Activated gamma-delta T cell treated with Interleukin-2 at 50 U/mL for 16 hours (primary cell): ENCODE results near the gene GLMN.
"Not testable (repeated sequence)": the region's sequence is repeated elsewhere in the genome, so short reads cannot be mapped to it uniquely, and the experiment has no call there.

Experiments used
- DNase-seq: peaks from one replicate; pipeline ENCODE4 v3.0.0-alpha.2; 2020

GLMN gene

DNA sequence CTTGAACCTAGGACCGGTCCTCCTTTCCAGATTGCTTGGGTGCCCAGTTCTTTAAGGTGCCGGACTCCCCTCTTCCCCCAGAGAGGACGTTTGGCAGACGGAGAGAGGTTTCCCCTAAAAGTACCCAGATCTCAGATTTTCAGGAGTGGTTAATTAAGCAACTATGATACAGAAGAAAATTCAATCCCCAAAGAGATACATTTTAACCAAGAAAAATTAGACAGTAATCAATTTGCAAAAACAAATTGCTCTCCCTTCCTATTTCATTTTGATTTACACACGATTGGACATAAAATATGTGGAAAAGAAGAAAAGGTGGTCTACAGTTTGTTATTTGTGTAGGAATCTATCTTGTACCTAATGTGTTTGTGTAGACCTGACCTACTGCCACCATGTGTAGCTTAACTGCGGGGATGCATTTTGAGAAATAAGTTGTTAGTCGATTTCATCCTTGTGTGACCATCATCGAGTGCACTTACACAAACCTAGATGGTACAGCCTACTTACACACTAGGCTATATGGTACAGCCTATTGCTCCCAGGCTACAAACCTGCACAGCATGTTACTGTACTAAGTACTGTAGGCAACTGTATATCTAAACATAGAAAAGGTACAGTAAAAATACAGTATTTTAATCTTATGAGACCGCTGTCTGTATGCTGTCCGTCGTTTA is 827 bp upstream of the GLMN start:
- no peak for DNase-seq

GRCh38 chr1:92298213-92298572 is 594 bp downstream of the GLMN start:
- DNase-seq, result no peak

DNA sequence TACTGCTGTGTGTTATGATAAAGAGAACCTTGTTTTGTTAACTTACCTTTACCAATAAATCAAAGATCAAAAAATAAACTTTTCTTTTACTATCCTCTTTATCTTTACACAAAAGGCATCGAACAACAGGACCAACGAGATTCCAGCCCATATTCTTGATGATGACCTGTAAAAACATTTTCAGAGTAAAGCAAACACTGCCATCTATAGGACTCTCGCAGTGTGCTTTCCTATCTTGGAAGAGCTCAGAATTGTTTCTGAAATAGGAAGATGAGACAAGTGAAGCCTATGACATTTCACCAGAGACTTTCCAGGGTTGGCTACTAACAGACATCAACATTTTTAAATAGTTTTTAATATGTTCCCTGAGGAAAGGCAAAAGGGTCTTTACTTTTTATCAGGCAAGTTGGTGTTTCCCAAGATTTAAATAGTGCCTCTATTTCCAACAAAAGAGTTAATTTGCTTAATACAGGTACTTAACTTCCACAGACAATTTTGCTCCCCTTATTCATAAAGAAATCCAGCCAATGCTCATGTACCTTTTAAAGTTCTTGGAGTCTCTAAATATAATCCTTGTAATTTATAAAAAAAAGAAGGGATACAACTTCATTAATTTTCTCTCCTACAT is 7.3 kb downstream of the GLMN start:
- no peak for DNase-seq

- not testable (repeated sequence) for DNase-seq
Measured at GRCh38 chr1:92281411-92281810, 17.4 kb downstream of the GLMN start.

DNA sequence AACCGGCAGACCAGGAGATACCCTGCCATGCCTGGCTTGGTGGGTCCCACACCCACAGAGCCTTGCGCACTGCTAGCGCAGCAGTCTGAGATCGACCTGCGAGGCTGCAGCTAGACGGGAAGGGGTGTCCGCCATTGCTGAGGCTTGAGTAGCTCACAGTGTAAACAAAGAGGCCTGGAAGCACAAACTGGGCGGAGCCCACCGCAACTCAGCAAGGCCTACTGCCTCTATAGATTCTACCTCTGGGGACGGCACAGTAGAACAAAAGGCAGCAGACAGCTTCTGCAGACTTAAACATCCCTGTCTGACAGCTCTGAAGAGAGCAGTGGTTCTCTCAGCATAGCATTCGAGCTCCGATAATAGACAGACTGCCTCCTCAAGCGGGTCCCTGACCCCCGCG is 19.0 kb downstream of the GLMN start:
- not testable (repeated sequence) for DNase-seq

DNA sequence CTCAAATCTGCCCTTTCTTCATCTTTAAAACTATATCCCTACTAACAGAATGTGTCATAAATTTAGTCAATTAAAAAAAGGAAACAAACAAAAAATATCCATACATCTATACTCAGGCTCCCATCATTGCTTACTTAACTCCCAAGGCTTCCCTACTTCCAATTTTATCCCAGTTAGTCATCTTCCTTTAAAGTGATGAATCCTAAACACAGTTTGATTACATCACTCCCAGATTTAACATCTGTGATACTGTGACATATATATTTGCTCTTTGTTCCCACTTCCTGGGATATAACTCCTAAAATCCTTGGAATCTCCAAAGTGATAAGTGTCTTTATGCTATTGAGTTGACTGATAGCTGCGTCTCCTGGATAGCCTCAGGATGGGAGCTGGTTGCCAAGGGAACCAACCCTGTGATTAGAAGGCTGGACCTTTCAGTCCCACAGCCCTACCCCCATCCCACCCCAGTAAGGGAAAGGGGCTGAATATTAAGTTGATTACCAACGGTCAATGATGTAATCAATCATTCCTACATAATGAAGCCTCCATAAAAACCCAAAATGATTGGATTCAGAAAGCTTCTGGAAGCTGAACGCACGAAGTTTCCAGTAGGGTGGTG is 21.6 kb downstream of the GLMN start:
- DNase-seq, result no peak

- DNase-seq, result no peak
Measured at GRCh38 chr1:92276082-92276481, 22.7 kb downstream of the GLMN start.

GRCh38 chr1:92274939-92275338 is 23.8 kb downstream of the GLMN start:
- DNase-seq, result no peak

DNA sequence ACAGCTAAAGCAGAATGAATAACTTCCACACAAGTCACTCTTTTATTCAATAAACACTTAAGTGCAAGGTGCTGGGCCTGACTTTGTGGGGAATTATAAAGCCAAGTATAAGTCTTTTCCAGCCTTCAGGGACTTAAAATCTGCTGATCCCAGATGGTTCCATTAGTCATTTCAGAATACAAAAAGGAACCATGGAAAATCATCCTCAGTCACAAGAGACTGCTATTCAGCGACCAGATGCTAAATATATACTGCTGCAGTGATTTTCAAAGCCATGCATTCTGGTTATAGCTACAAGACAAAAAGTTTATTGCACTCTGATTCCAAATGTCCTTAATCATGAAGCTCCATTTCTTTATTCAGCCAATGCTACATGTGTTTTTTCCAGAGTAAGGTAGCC is 25.7 kb downstream of the GLMN start:
- DNase-seq, result no peak

- DNase-seq, result no peak
Measured at GRCh38 chr1:92262516-92262915, 36.3 kb downstream of the GLMN start.

DNA sequence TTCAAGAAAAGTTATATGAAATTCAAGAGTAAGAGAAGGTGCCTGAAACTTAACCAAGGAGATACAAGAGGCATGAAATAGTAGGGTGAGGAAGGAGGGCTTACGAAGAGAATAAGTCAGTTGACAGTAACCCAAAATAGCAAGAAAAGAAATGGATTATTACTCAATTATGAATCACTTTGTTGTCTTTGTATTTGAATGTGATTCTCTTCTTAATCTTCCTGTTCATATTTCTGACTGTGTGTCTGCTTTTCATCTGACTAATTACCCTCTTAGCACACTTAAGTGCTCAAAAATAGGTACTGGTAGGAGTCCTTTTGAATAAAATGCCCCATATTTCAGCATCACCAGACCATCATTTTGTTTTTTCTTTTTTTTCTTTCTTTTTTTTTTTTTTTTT is 39.4 kb downstream of the GLMN start:
- DNase-seq, result no peak

DNA sequence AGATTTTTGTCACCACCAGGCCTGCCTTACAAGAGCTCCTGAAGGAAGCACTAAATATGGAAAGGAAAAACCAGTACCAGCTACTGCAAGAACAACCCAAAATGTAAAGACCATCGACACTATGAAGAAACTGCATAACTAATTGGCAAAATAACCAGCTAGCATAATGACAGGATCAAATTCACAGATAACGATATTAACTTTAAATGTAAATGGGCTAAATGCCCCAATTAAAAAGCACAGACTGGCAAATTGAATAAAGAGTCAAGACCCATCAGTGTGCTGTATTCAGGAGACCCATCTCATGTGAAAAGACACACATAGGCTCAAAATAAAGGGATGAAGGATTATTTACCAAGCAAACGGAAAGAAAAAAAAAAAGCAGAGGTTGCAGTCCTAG is 44.1 kb downstream of the GLMN start:
- DNase-seq, result not testable (repeated sequence)

GRCh38 chr1:92244376-92244775 is 54.4 kb downstream of the GLMN start:
- DNase-seq, result no peak

- no peak for DNase-seq
Measured at GRCh38 chr1:92240034-92240433, 58.8 kb downstream of the GLMN start.

DNA sequence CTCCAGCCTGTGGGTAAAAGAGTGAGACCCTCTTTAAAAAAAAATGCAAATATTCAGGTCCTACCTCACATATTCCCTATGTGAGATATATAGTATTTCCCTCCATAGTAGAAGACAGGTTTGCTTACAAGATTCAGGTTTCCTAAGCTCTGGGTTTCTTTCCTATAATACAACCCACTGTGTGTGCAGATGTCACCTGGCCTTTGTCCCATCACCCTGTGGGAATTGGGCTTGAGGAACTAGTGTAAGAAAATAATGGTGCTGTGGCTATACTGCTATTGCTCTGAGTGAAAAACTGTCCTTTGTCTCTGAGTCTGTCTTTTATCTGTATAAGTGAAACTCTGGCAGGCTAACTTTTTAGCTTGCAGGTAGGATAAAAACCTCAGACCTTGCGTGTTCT is 68.1 kb downstream of the GLMN start:
- no peak for DNase-seq

- DNase-seq, result no peak
Measured at GRCh38 chr1:92228401-92228800, 70.4 kb downstream of the GLMN start.

GRCh38 chr1:92219028-92219427 is 79.8 kb downstream of the GLMN start:
- no peak for DNase-seq

- no peak for DNase-seq
Measured at GRCh38 chr1:92218559-92218958, 80.2 kb downstream of the GLMN start.

DNA sequence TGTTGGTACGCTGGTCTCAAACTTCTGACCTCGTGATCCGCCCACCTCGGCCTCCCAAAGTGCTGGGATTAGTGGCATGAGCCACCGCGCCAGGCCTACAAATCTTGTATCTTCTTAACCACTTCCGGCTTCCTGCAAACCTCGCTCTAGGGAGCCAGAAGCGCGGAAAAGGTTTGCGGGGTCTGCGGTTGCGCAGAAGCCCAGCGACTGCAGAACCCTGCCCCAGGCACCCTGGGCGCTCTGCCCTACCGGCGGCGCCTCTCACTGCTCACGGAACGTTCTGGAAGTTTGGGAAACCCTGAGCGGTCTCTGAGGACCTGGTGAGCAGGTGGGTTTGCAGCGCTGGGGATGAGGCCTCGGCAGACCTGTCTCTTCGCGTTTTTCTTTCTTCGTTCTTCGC is 81.1 kb downstream of the GLMN start, which contains the start of gene C1orf146:
Gene C1orf146 (plus strand): TSS at position 195 of the 400 bp plus-strand sequence. CDS start 13,506 bp downstream, outside the sequence.
- DNase-seq, result no peak

GRCh38 chr1:92211166-92211565 is 87.6 kb downstream of the GLMN start:
- no peak for DNase-seq

- no peak for DNase-seq
Measured at GRCh38 chr1:92210701-92211100, 88.1 kb downstream of the GLMN start.

- DNase-seq, result no peak
Measured at GRCh38 chr1:92203105-92203504, 95.7 kb downstream of the GLMN start.

DNA sequence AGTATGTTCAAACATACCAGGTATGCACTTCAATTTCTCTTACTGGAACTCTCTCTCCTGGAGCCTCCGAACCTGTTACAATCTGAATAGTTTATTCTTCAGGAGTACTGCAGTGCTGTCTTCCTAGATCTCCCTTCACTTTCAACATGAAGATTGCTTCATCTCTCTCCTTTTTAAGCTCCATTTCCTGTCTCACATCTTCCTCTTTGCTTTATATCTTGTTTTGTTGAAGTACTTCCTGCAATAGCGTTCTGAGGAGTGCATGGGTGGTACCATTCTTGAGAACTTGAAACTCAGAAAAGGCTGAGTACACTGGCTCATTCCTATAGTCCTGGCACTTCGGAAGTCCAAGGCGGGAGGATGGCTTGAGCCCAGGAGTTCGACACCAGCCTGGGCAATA is 96.8 kb downstream of the GLMN start:
- DNase-seq, result no peak
